Testis (tissue), 3 donors: ENCODE results near the gene CCRL2. TPM values are rescaled to one million over a fixed set of nuclear protein-coding genes. Genes with fewer than 3 reads are reported as not detected.
"Not testable (repeated sequence)": the region's sequence is repeated elsewhere in the genome, so short reads cannot be mapped to it uniquely, and the experiment has no call there.

ENCODE experiments used
- DNase-seq: peaks from one replicate; pipeline ENCODE4 v3.0.0-alpha.2; 2019
- H3K27ac ChIP-seq, 2 donors: fragments of 200-600 bp; sonication (generic); one replicate each; pipeline ENCODE4 v1.5.1; 2019
- H3K27me3 ChIP-seq: fragments of 200-600 bp; sonication (generic); one replicate; pipeline ENCODE4 v1.5.1; 2019
- H3K36me3 ChIP-seq: fragments of 200-600 bp; sonication (generic); one replicate; pipeline ENCODE4 v1.5.1; 2017; ENCODE audit warnings: low read depth; ENCODE audit errors: missing control alignments
- H3K4me1 ChIP-seq: fragments of 200-600 bp; sonication (generic); one replicate; pipeline ENCODE4 v1.5.1; 2019
- H3K4me3 ChIP-seq, 2 donors: fragments of 200-600 bp; sonication (generic); one replicate each; pipeline ENCODE4 v1.5.1; 2017 to 2019
- H3K9me3 ChIP-seq: fragments of 200-600 bp; sonication (generic); one replicate; pipeline ENCODE4 v1.5.1; 2017
- POLR2A ChIP-seq: fragments of 450-650 bp; IDR thresholded peaks from one replicate; pipeline ENCODE4 v1.6.1; 2017; ENCODE audit warnings: antibody characterized with exemption, mild to moderate bottlenecking, moderate library complexity
- WGBS, 2 donors: methylation state at CpG; one replicate each; pipeline ENCODE4 v1.1.5; 2018; 5-methylcytosine and 5-hydroxymethylcytosine counted together
- intact Hi-C: fragments of 100-400 bp; cut with DNase I; formaldehyde crosslinking; loops from one replicate; pipeline ENCODE4 v1.15.1; 2023; ENCODE audit warnings: low total_unique reads
- polyA plus RNA-seq: library from polyadenylated mRNA; stranded (reverse); fragments of 350-450 nt; fragmentation: Illumina TruSeq; extraction: RNeasy Lipid Tissue Mini Kit (QIAGEN cat#74804); gene quantifications from one replicate; pipeline ENCODE4 v1.2.3, GENCODE V29; 2014; ENCODE audit warnings: low read depth, low replicate concordance; ENCODE audit not compliant: insufficient read depth
- total RNA-seq, 2 donors: library from RNA; depleted of rRNA; stranded (reverse); fragments of >200 nt; gene quantifications; one replicate each; pipeline ENCODE4 v1.2.3, GENCODE V29; 2016
- TF ChIP-seq, protein P1 (sequence below), 3 experiments: fragments of 450-650 bp in 2 of 3; fragments of 200-600 bp in 1 of 3; sonication (generic) in 1 of 3; IDR thresholded peaks; one replicate each; pipeline ENCODE4 v1.5.1; 2016 to 2019; ENCODE audit warnings: antibody characterized with exemption in 3 of 3, mild to moderate bottlenecking in 2 of 3, moderate library complexity in 1 of 3

CCRL2 gene
- total and polyA plus RNA-seq, 3 donors from 2014 or later: 0.31 to 1.2 (median 0.87) TPM

DNA sequence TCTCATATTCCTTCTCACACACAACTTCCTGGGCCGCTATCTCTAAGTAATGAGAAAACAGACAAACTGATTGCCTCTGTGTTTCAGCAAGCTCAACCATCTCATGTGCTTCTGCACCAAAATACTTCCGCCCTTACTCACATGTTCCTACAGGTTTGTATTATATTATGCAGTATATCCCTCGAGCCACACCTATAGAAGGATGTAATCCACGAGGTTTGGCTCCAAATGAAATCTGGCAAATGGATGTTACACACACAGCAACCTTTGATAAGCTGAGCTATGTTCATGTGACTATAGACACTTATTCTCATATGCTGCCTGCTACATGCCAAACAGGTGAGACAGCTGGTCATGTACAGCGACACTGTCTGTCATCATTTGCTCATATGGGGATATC, 22.6 kb downstream of the CCRL2 start:
- WGBS, 2 donors: 85 to 91% methylated on average over 5 of the region's 5 CpGs
- no peak overlapping the region for H3K4me3 ChIP-seq
- H3K36me3 ChIP-seq: no peaks in the 10 kb centered on the region
- DNase-seq: no peak
- H3K27me3 ChIP-seq: no peaks in the 10 kb centered on the region
- intact Hi-C loops: no loop called here
- no peak for TF ChIP-seq POLR2A
- TF ChIP-seq, protein P1, sequence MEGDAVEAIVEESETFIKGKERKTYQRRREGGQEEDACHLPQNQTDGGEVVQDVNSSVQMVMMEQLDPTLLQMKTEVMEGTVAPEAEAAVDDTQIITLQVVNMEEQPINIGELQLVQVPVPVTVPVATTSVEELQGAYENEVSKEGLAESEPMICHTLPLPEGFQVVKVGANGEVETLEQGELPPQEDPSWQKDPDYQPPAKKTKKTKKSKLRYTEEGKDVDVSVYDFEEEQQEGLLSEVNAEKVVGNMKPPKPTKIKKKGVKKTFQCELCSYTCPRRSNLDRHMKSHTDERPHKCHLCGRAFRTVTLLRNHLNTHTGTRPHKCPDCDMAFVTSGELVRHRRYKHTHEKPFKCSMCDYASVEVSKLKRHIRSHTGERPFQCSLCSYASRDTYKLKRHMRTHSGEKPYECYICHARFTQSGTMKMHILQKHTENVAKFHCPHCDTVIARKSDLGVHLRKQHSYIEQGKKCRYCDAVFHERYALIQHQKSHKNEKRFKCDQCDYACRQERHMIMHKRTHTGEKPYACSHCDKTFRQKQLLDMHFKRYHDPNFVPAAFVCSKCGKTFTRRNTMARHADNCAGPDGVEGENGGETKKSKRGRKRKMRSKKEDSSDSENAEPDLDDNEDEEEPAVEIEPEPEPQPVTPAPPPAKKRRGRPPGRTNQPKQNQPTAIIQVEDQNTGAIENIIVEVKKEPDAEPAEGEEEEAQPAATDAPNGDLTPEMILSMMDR (IDR thresholded peaks at IDR 0.05): no peak
- H3K27ac ChIP-seq: no peak overlapping the region
- H3K9me3 ChIP-seq: no peaks in the 10 kb centered on the region
- no peaks in the 10 kb centered on the region for H3K4me1 ChIP-seq

DNA sequence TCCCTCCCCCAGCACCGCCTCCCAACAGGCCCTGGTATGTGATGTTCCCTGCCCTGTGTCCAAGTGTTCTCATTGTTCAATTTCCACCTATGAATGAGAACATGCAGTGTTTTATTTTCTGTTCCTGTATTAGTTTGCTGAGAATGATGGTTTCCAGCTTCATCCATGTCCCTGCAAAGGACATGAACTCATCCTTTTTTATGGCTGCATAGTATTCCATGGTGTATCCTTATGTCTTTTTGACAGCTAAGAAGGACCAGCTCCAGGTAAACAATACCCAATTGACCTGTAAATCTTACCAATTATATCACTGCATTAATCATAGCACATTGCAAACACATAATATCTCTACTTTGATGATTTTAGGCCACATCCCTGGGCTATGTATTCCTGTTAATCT, 23.8 kb downstream of the CCRL2 start:
- H3K4me1 ChIP-seq, H3K36me3 ChIP-seq, DNase-seq, H3K9me3 ChIP-seq, H3K27ac ChIP-seq, H3K4me3 ChIP-seq, intact Hi-C loops, H3K27me3 ChIP-seq: not testable (repeated sequence)
- WGBS, 2 donors: 95 to 96% methylated on average over 1 of the region's 1 CpG

DNA sequence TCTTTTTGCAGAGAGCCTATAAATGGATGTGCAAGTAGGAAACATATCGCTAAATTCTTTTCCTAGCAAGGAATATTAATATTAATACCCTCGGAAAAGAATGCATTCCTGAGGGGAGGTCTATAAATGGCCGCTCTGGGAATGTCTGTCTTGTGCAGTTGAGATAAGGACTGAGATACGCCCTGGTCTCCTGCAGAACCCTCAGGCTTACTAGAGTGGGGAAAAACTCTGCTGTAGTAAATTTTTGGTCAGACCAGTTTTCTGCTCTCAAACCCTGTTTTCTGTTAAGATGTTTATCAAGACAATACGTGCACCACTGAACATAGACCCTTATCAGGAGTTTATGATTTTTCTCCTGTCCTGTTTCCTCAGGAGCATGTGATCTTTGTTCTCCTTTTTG, 24.8 kb downstream of the CCRL2 start:
- DNase-seq, intact Hi-C loops, H3K27me3 ChIP-seq, H3K27ac ChIP-seq, H3K9me3 ChIP-seq, H3K4me1 ChIP-seq, H3K4me3 ChIP-seq, H3K36me3 ChIP-seq: not testable (repeated sequence)
- WGBS, 2 donors: 88 to 90% methylated on average over 5 of the region's 5 CpGs

DNA sequence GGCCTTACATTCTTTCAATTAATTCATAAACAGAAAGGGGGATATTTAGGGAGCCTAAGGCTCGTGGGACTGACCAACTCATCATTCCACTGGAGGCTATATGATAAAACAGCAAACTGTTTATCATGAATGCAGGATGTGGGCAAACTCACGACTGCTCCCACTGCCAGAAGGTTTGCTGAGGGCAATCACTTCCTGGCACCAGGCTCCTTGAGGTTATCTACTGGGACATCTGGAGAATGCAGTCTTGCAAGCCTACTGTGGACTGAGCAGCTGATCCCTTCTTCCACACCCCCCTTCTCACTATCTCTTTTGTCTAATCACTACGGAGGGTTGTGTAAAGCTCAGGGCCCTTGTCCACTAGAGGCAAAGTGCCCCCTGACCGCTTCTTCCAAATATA, 26.1 kb downstream of the CCRL2 start:
- H3K4me3 ChIP-seq, H3K4me1 ChIP-seq, DNase-seq, H3K36me3 ChIP-seq, intact Hi-C loops, H3K27me3 ChIP-seq, H3K27ac ChIP-seq, H3K9me3 ChIP-seq: not testable (repeated sequence)
- WGBS, 2 donors: 70 to 74% methylated on average over 4 of the region's 4 CpGs

DNA sequence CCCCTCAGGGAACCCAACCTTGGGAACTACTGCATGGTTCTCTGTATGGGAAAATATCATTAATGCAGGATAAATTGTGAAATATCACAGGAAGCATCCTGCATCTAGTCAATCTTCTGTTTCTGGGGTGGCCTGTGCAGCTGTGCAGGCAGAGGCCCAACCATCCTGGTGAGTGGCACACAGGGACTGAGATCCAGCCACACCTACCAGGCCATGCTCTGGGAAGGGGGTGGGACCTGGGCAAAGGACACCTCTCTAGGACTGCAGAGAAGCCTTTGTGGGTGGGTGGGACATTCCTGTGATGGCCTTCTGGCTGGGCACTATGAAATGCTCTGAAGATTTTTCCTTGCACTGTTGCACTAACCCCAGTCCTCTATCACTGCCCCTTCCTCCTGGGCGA, 26.8 kb downstream of the CCRL2 start:
- no peaks in the 10 kb centered on the region for H3K36me3 ChIP-seq
- TF ChIP-seq, protein P1 (IDR thresholded peaks at IDR 0.05): no peak
- no peak for TF ChIP-seq POLR2A
- no peaks in the 10 kb centered on the region for H3K9me3 ChIP-seq
- 75 to 80% methylated on average over 1 of the region's 1 CpG for WGBS, 2 donors
- no peaks in the 10 kb centered on the region for H3K27me3 ChIP-seq
- no peak overlapping the region for H3K4me3 ChIP-seq
- no peak overlapping the region for H3K27ac ChIP-seq
- intact Hi-C loops: no loop called here
- no peaks in the 10 kb centered on the region for H3K4me1 ChIP-seq
- no peak for DNase-seq

DNA sequence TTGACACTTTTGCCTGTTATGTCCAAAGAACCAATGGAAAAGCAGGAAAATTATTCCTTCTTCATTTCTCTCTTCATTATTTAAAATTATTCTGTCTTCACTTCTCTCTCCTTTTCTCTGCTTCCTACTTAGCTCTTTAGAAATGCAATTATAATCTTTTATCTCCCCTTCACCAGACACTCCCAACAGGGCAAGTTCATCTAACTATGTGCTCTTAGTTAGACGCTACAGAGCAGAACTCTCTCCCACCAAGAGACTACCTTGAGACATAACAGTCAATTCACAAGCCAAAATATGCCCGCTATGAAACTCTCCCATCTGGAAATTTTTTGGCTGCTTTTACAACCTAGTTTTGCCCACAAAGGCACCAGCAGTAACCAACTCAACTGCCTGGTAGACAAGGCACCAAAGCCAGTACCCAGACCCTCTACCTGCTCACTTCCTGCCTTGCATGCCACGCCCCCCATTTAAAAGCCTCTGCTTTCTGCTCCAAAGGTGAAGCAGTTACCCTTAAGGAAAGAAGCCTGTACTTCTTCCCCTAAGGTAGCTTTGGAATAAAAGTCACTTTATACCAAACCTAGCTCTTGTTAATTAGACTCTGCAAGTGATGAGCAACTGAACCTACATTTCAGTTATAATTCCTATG, 28.1 kb downstream of the CCRL2 start:
- Histone ChIP-seq H3K9me3 (no peaks in the 10 kb centered on the region), H3K36me3 (no peaks in the 10 kb centered on the region), H3K27me3 (no peaks in the 10 kb centered on the region), H3K27ac (no peak overlapping the region), H3K4me3 (no peak overlapping the region), H3K4me1 (no peaks in the 10 kb centered on the region)
- intact Hi-C loops: no loop called here
- WGBS, 2 donors: 72 to 80% methylated on average over 3 of the region's 3 CpGs
- TF ChIP-seq, protein P1 (IDR thresholded peaks at IDR 0.05): no peak
- no peak for DNase-seq
